HEK293T (cell line): ENCODE measurements around the gene TBC1D22A.
"Not testable (repeated sequence)": the region's sequence is repeated elsewhere in the genome, so short reads cannot be mapped to it uniquely, and the experiment has no call there.

Experiments used
- CTCF ChIA-PET: fragments of 350-600 bp; formaldehyde crosslinking; extraction: SDS; loops from one replicate; lab custom pipeline; 2021; ENCODE audit warnings: antibody characterized with exemption, inconsistent platforms; lab: Yijun Ruan, JAX
- POLR2A ChIA-PET: fragments of 350-600 bp; formaldehyde crosslinking; extraction: SDS; loops from one replicate; lab custom pipeline; 2020; ENCODE audit warnings: antibody characterized with exemption, inconsistent platforms; lab: Yijun Ruan, JAX
- DNase-seq: peaks from one replicate; pipeline ENCODE4 v3.0.0; 2012; ENCODE audit warnings: mixed read lengths; ENCODE audit errors: extremely low spot score
- ARNT ChIP-seq: fragments of 450-650 bp; IDR thresholded peaks from 2 replicates; pipeline ENCODE4 v1.6.1; 2017; ENCODE audit warnings: mild to moderate bottlenecking
- BHLHE40 ChIP-seq: fragments of 450-650 bp; IDR thresholded peaks from 2 replicates; pipeline ENCODE4 v1.6.1; 2016; ENCODE audit warnings: mild to moderate bottlenecking, moderate library complexity, borderline replicate concordance
- CTBP1 ChIP-seq: fragments of 450-650 bp; IDR thresholded peaks from 2 replicates; pipeline ENCODE4 v1.6.1; 2016; ENCODE audit warnings: borderline replicate concordance
- ELF4 ChIP-seq: fragments of 450-650 bp; IDR thresholded peaks from 2 replicates; pipeline ENCODE4 v1.6.1; 2017; ENCODE audit warnings: antibody characterized with exemption
- FOXA1 ChIP-seq: fragments of 450-650 bp; IDR thresholded peaks from 2 replicates; pipeline ENCODE4 v1.6.1; 2016; ENCODE audit warnings: mild to moderate bottlenecking
- FOXK2 ChIP-seq: fragments of 450-650 bp; IDR thresholded peaks from 2 replicates; pipeline ENCODE4 v1.6.1; 2016; ENCODE audit warnings: mild to moderate bottlenecking
- FOXM1 ChIP-seq: fragments of 450-650 bp; IDR thresholded peaks from 2 replicates; pipeline ENCODE4 v1.6.1; 2017; ENCODE audit warnings: mild to moderate bottlenecking, borderline replicate concordance
- HDGF ChIP-seq: fragments of 450-650 bp; IDR thresholded peaks from 2 replicates; pipeline ENCODE4 v1.6.1; 2017; ENCODE audit warnings: antibody characterized with exemption, borderline replicate concordance
- L3MBTL2 ChIP-seq: fragments of 450-650 bp; conservative IDR thresholded peaks from 2 replicates; pipeline ENCODE4 v1.6.1; 2016; ENCODE audit warnings: mild to moderate bottlenecking
- LEF1 ChIP-seq: fragments of 450-650 bp; IDR thresholded peaks from 2 replicates; pipeline ENCODE4 v1.6.1; 2017; ENCODE audit warnings: mild to moderate bottlenecking, borderline replicate concordance
- NFRKB ChIP-seq: fragments of 450-650 bp; IDR thresholded peaks from 2 replicates; pipeline ENCODE4 v1.6.1; 2016; ENCODE audit warnings: mild to moderate bottlenecking, moderate library complexity
- SP1 ChIP-seq: fragments of 450-650 bp; IDR thresholded peaks from 2 replicates; pipeline ENCODE4 v1.6.1; 2017
- SUZ12 ChIP-seq: fragments of 450-650 bp; IDR thresholded peaks from 2 replicates; pipeline ENCODE4 v1.6.1; 2016; ENCODE audit warnings: mild to moderate bottlenecking
- TARDBP ChIP-seq: fragments of 450-650 bp; IDR thresholded peaks from 2 replicates; pipeline ENCODE4 v1.6.1; 2016
- ZNF384 ChIP-seq: fragments of 450-650 bp; IDR thresholded peaks from 2 replicates; pipeline ENCODE4 v1.6.1; 2016
- TF ChIP-seq, protein P1 (sequence below): fragments of 450-650 bp; IDR thresholded peaks from 2 replicates; pipeline ENCODE4 v1.6.1; 2016

Gene TBC1D22A

DNA sequence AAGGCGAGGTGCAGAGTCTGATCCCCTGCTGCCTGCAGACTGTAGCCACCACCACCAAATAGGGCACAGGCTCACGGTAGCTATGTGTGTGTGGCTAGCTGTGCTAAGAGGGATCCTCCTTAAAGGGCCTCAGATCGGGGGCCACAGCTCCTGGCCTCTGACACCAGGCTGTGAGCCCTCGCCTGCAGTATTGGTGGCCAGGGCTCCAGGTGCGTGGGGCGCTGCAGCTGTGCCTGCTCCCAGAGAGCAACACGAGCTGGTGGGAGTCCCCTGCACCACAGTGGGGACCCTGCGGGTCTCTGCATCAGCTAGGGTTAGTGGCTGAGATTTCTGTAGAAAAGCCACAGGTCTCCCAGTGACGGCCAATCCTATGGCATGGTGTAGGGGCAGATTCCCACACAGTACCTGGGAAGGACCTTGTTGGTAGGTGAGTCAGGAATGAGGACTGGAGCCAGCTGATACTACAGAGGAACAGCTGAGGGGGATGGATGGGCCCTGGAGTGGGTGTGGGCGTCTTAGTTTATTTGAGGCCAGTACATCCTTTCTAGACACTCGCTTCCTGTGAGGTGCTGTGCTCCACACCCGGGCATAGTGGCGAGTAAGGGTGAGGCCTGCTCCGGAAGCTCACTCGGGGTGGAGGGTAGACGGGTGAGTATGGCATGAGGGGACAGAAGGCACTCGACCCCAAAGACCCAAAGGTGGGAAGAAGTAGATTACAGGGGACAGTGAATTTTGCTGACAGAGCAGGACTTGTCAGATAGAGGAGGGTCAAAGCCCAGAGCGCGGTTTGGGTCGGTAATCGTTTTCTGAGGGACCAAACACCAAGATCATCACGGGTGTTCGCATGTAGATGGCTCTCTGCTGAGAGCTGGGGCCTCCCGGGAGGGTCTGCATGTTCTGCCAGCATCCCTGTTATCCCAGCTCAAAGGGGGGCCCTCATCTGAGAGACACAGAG is 212.5 kb downstream of the TBC1D22A start:
- no peak for TF ChIP-seq CTBP1
- no peak for TF ChIP-seq ARNT
- no peak for TF ChIP-seq FOXM1
- TF ChIP-seq, protein P1, sequence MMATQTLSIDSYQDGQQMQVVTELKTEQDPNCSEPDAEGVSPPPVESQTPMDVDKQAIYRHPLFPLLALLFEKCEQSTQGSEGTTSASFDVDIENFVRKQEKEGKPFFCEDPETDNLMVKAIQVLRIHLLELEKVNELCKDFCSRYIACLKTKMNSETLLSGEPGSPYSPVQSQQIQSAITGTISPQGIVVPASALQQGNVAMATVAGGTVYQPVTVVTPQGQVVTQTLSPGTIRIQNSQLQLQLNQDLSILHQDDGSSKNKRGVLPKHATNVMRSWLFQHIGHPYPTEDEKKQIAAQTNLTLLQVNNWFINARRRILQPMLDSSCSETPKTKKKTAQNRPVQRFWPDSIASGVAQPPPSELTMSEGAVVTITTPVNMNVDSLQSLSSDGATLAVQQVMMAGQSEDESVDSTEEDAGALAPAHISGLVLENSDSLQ, result no peak
- no peak for TF ChIP-seq HDGF
- no peak for TF ChIP-seq SUZ12
- POLR2A ChIA-PET, result no interaction called here
- CTCF ChIA-PET, result no interaction called here
- DNase-seq, result no peak

DNA sequence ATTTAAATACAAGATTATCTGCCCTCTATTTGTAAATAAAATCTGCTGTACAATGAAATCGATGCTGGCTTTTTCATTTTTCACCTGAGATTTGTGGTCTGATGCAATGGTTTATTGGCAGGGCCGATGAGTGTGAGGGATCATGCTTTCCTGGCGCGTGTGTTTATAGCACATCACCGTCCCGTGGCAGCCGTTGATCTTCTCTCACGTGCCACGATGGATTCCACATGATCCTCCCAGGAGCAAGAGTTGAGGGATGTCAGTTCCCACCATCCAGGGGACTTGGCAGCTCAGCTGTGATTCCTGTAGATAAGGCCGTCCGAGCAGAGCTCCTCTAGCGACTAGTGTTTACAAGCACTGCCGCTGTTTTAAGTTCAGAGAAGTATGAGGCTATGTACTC is 213.7 kb downstream of the TBC1D22A start:
- CTCF ChIA-PET, result interaction anchor here (0.6 to 0.8 kb wide), 2 partner anchors 37 to 1501 kb away, joined by 3 to 4 read pairs; no protein-coding TSS in a partner anchor
- no peak for TF ChIP-seq ZNF384
- TF ChIP-seq ARNT, result no peak
- no peak for TF ChIP-seq FOXM1
- TF ChIP-seq L3MBTL2, result no peak
- TF ChIP-seq, protein P1, result no peak
- DNase-seq, result no peak
- POLR2A ChIA-PET, result no interaction called here

DNA sequence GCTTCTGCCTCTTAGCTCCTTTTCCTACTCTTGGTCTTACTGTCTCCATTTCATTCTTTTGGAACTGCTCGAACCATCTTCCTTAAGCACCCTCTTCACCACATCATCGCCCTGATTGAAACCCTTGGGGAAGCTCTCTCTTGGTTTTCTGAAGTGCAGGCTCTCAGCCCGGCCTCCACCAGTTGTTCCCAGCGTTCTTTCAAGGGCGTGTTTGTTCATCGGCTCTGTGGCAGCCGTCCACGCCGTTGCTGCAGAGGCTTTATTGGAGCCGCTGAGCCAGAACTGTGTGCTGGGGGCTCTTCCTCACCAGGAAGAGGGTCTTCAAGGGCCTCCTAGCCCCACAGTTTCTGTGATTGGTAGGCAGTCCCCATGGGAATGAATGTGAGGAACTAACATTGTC is 214.1 kb downstream of the TBC1D22A start:
- ChIA-PET CTCF (interaction anchor here (0.6 to 0.8 kb wide), 2 partner anchors 36 to 1501 kb away, joined by 3 to 4 read pairs; no protein-coding TSS in a partner anchor), POLR2A (no interaction called here)
- no peak for DNase-seq
- TF ChIP-seq ZNF384 (no peak), FOXM1 (no peak), SP1 (no peak), L3MBTL2 (no peak), CTBP1 (no peak), HDGF (no peak), ELF4 (no peak), ARNT (no peak), FOXK2 (no peak), SUZ12 (no peak), FOXA1 (no peak), NFRKB (no peak), LEF1 (no peak), TARDBP (no peak), BHLHE40 (no peak)
- TF ChIP-seq, protein P1, result no peak

DNA sequence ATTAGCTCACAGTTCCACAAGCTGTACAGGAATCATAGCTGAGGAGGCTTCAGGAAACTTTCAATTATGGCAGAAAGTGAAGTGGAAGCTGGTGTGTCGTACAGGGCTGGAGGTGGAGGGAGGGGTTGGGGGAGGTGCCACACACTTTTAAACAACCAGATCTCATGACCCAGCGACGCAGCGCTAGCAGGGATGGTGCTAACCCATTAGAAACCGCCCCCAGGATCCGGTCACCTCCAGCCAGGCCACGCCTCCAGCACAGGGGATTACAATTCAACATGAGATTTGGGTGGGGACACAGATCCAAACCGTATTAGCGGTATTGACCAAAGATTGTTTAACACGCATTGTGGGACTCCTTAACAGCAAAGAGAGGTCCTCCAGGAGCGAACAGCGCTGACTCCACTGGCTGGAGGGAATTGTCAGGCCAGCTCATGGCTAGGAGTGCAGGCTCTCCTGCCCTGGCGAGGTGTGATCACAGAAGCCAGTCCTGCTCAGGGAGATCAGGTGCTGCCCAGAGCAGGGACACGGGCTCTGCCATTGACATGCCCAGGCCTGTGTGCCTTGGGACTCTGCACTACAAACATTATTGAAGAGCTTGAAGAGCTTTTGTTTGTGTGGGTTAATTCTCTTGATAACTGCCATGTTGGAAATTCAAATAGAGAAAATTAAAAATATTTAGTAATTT is 215.3 kb downstream of the TBC1D22A start:
- no peak for DNase-seq
- no peak for TF ChIP-seq HDGF
- TF ChIP-seq, protein P1, result no peak
- TF ChIP-seq NFRKB, result no peak
- TF ChIP-seq FOXA1, result no peak
- TF ChIP-seq ZNF384, result no peak
- no peak for TF ChIP-seq BHLHE40
- no peak for TF ChIP-seq TARDBP
- no peak for TF ChIP-seq FOXM1
- no peak for TF ChIP-seq ELF4
- TF ChIP-seq CTBP1, result no peak
- TF ChIP-seq SP1, result no peak
- TF ChIP-seq ARNT, result no peak
- no peak for TF ChIP-seq SUZ12
- POLR2A ChIA-PET, result no interaction called here
- CTCF ChIA-PET, result no interaction called here

DNA sequence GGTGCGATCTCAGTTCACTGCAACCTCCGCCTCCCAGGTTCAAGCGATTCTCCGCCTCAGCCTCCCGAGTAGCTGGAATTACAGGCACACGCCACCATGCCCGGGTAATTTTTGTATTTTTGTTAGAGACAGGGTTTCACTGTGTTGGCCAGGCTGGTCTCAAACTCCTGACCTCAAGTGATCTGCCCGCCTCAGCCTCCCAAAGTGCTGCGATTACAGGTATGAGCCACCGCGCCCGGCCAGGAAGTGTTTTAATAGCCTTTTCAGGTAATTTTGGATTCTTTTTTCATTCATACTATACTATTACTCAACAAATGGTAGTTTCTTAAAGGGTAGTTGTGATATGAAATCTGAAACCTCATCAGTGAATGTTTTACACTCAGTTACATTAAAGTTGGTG is 216.2 kb downstream of the TBC1D22A start:
- POLR2A ChIA-PET, CTCF ChIA-PET, DNase-seq: not testable (repeated sequence)

DNA sequence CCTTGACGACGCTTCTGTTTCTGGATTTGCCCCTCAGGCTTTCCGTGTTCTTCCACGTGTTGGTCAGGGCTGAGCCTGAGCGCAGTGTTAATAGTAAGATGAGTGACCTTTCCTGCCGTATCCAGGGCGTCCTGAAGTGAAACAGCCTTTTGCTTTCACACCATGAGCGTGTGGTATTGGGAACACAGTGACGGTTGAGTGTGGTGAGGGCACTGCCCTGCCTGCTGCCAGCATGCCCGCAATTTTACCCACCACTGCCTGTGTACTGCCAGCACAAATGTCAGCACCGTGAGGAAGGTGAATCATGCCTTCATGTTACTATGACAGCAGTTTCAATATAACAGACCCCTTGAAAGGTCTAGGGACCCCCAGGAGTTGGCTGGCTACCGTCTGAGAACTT is 217.1 kb downstream of the TBC1D22A start:
- ChIA-PET CTCF (no interaction called here), POLR2A (no interaction called here)
- TF ChIP-seq FOXK2 (no peak), SP1 (no peak)
- DNase-seq, result no peak
